HG03108 (cell line): Measurements from ENCODE around the gene PPP1R8.
"Not testable (repeated sequence)": the region's sequence is repeated elsewhere in the genome, so short reads cannot be mapped to it uniquely, and the experiment has no call there.

Experiments
- ATAC-seq: cut with Tn5 transposase; IDR thresholded peaks from one replicate; pipeline ENCODE4 v1.9.1; 2021; ENCODE audit warnings: moderate library complexity; ENCODE audit not compliant: unreplicated experiment

Gene PPP1R8

GRCh38 chr1:27869719-27870085, 39.1 kb downstream of the PPP1R8 start:
- ATAC-seq: no peak

GRCh38 chr1:27871076-27871475, 40.5 kb downstream of the PPP1R8 start:
- not testable (repeated sequence) for ATAC-seq

- ATAC-seq: no peak
Observed at GRCh38 chr1:27872059-27872801, 41.6 kb downstream of the PPP1R8 start, which contains the start of gene THEMIS2. Gene THEMIS2, plus strand, starts transcription at chr1:27872544. Its CDS starts 28 bp downstream, at chr1:27872572.

GRCh38 chr1:27872802-27873551, 42.4 kb downstream of the PPP1R8 start:
- ATAC-seq: no peak

GRCh38 chr1:27873671-27874384, 43.2 kb downstream of the PPP1R8 start:
- no peak for ATAC-seq

GRCh38 chr1:27876341-27877114, 45.9 kb downstream of the PPP1R8 start:
- ATAC-seq: no peak

- ATAC-seq: no peak
Observed at GRCh38 chr1:27877115-27877416, 46.5 kb downstream of the PPP1R8 start.

GRCh38 chr1:27878039-27878438, 47.5 kb downstream of the PPP1R8 start:
- ATAC-seq: no peak

- no peak for ATAC-seq
Observed at GRCh38 chr1:27878787-27879335, 48.3 kb downstream of the PPP1R8 start.

- ATAC-seq: no peak
Observed at GRCh38 chr1:27879374-27880082, 48.9 kb downstream of the PPP1R8 start.

- no peak for ATAC-seq
Observed at GRCh38 chr1:27882543-27882903, 51.9 kb downstream of the PPP1R8 start.

- no peak for ATAC-seq
Observed at GRCh38 chr1:27883536-27883935, 53.0 kb downstream of the PPP1R8 start.

GRCh38 chr1:27884006-27884954, 53.7 kb downstream of the PPP1R8 start:
- ATAC-seq: peak; percentile 34

GRCh38 chr1:27885114-27885528, 54.5 kb downstream of the PPP1R8 start:
- no peak for ATAC-seq

GRCh38 chr1:27885621-27886352, 55.2 kb downstream of the PPP1R8 start:
- no peak for ATAC-seq

GRCh38 chr1:27886353-27886679, 55.7 kb downstream of the PPP1R8 start:
- no peak for ATAC-seq

- ATAC-seq: no peak
Observed at GRCh38 chr1:27886744-27887143, 56.2 kb downstream of the PPP1R8 start.

- ATAC-seq: no peak
Observed at GRCh38 chr1:27887215-27888021, 56.8 kb downstream of the PPP1R8 start.
